ENCODE data around the gene PIWIL4.

PIWIL4 gene

GRCh38 chr11:94574193-94574961 is 7.2 kb downstream of the PIWIL4 start:
- Histone ChIP-seq H3K9me3 (ENCODE audit: control insufficient read depth, low read length) (no peaks in the 10 kb centered on the region), H3K36me3 (ENCODE audit: control insufficient read depth, insufficient read depth, low read length) (no peaks in the 10 kb centered on the region), H3K9ac (ENCODE audit: low read length) (no peak overlapping the region), H3K4me3 (ENCODE audit: low read length) (no peak overlapping the region), H3K4me1 (ENCODE audit: control insufficient read depth, insufficient read depth, low read length) (no peaks in the 10 kb centered on the region), H3K27me3 (ENCODE audit: control insufficient read depth, insufficient read depth, low read length) (no peaks in the 10 kb centered on the region)

- no peaks in the 10 kb centered on the region for H3K27me3 ChIP-seq (ENCODE audit: control insufficient read depth, insufficient read depth, low read length)
- no peak overlapping the region for H3K9ac ChIP-seq (ENCODE audit: low read length)
- no peaks in the 10 kb centered on the region for H3K36me3 ChIP-seq (ENCODE audit: control insufficient read depth, insufficient read depth, low read length)
- no peak overlapping the region for H3K4me3 ChIP-seq (ENCODE audit: low read length)
- no peaks in the 10 kb centered on the region for H3K9me3 ChIP-seq (ENCODE audit: control insufficient read depth, low read length)
- H3K4me1 ChIP-seq (ENCODE audit: control insufficient read depth, insufficient read depth, low read length): no peaks in the 10 kb centered on the region
Observed at GRCh38 chr11:94576306-94576705, 9.1 kb downstream of the PIWIL4 start.

GRCh38 chr11:94577841-94578240 is 10.7 kb downstream of the PIWIL4 start:
- H3K4me1 ChIP-seq (ENCODE audit: control insufficient read depth, insufficient read depth, low read length): no peaks in the 10 kb centered on the region
- H3K36me3 ChIP-seq (ENCODE audit: control insufficient read depth, insufficient read depth, low read length): no peaks in the 10 kb centered on the region
- no peak overlapping the region for H3K9ac ChIP-seq (ENCODE audit: low read length)
- H3K4me3 ChIP-seq (ENCODE audit: low read length): no peak overlapping the region
- no peaks in the 10 kb centered on the region for H3K27me3 ChIP-seq (ENCODE audit: control insufficient read depth, insufficient read depth, low read length)
- no peaks in the 10 kb centered on the region for H3K9me3 ChIP-seq (ENCODE audit: control insufficient read depth, low read length)

- Histone ChIP-seq H3K27me3 (ENCODE audit: control insufficient read depth, insufficient read depth, low read length) (no peaks in the 10 kb centered on the region), H3K9me3 (ENCODE audit: control insufficient read depth, low read length) (no peaks in the 10 kb centered on the region), H3K9ac (ENCODE audit: low read length) (no peak overlapping the region), H3K4me1 (ENCODE audit: control insufficient read depth, insufficient read depth, low read length) (no peaks in the 10 kb centered on the region), H3K36me3 (ENCODE audit: control insufficient read depth, insufficient read depth, low read length) (no peaks in the 10 kb centered on the region), H3K4me3 (ENCODE audit: low read length) (no peak overlapping the region)
Observed at GRCh38 chr11:94581926-94582325, 14.8 kb downstream of the PIWIL4 start.

GRCh38 chr11:94583213-94583865 is 16.2 kb downstream of the PIWIL4 start:
- Histone ChIP-seq H3K9ac (ENCODE audit: low read length) (no peak overlapping the region), H3K4me3 (ENCODE audit: low read length) (no peak overlapping the region), H3K4me1 (ENCODE audit: control insufficient read depth, insufficient read depth, low read length) (no peaks in the 10 kb centered on the region), H3K36me3 (ENCODE audit: control insufficient read depth, insufficient read depth, low read length) (no peaks in the 10 kb centered on the region), H3K9me3 (ENCODE audit: control insufficient read depth, low read length) (no peaks in the 10 kb centered on the region), H3K27me3 (ENCODE audit: control insufficient read depth, insufficient read depth, low read length) (no peaks in the 10 kb centered on the region)

- Histone ChIP-seq H3K36me3 (ENCODE audit: control insufficient read depth, insufficient read depth, low read length) (no peaks in the 10 kb centered on the region), H3K4me1 (ENCODE audit: control insufficient read depth, insufficient read depth, low read length) (no peaks in the 10 kb centered on the region)
Observed at GRCh38 chr11:94583866-94584500, 16.8 kb downstream of the PIWIL4 start.

GRCh38 chr11:94584978-94585377 is 17.8 kb downstream of the PIWIL4 start:
- Histone ChIP-seq H3K36me3 (ENCODE audit: control insufficient read depth, insufficient read depth, low read length) (no peaks in the 10 kb centered on the region), H3K9me3 (ENCODE audit: control insufficient read depth, low read length) (no peaks in the 10 kb centered on the region), H3K27me3 (ENCODE audit: control insufficient read depth, insufficient read depth, low read length) (no peaks in the 10 kb centered on the region), H3K4me1 (ENCODE audit: control insufficient read depth, insufficient read depth, low read length) (no peaks in the 10 kb centered on the region), H3K4me3 (ENCODE audit: low read length) (no peak overlapping the region), H3K9ac (ENCODE audit: low read length) (no peak overlapping the region)

More at GRCh38 chr11:94583866-94584500, 16.8 kb downstream of the PIWIL4 start:
- no peak overlapping the region for H3K4me3 ChIP-seq (ENCODE audit: low read length)
- no peak overlapping the region for H3K9ac ChIP-seq (ENCODE audit: low read length)
- no peaks in the 10 kb centered on the region for H3K27me3 ChIP-seq (ENCODE audit: control insufficient read depth, insufficient read depth, low read length)
- H3K9me3 ChIP-seq (ENCODE audit: control insufficient read depth, low read length): no peaks in the 10 kb centered on the region

- H3K9me3 ChIP-seq (ENCODE audit: control insufficient read depth, low read length): no peaks in the 10 kb centered on the region
- H3K4me1 ChIP-seq (ENCODE audit: control insufficient read depth, insufficient read depth, low read length): no peaks in the 10 kb centered on the region
- H3K4me3 ChIP-seq (ENCODE audit: low read length): no peak overlapping the region
- H3K9ac ChIP-seq (ENCODE audit: low read length): no peak overlapping the region
- H3K27me3 ChIP-seq (ENCODE audit: control insufficient read depth, insufficient read depth, low read length): no peaks in the 10 kb centered on the region
- no peaks in the 10 kb centered on the region for H3K36me3 ChIP-seq (ENCODE audit: control insufficient read depth, insufficient read depth, low read length)
Observed at GRCh38 chr11:94585399-94585798, 18.2 kb downstream of the PIWIL4 start.

GRCh38 chr11:94586546-94586945 is 19.4 kb downstream of the PIWIL4 start:
- Histone ChIP-seq H3K4me3 (ENCODE audit: low read length) (no peak overlapping the region), H3K36me3 (ENCODE audit: control insufficient read depth, insufficient read depth, low read length) (no peaks in the 10 kb centered on the region), H3K9me3 (ENCODE audit: control insufficient read depth, low read length) (no peaks in the 10 kb centered on the region), H3K27me3 (ENCODE audit: control insufficient read depth, insufficient read depth, low read length) (no peaks in the 10 kb centered on the region), H3K4me1 (ENCODE audit: control insufficient read depth, insufficient read depth, low read length) (no peaks in the 10 kb centered on the region), H3K9ac (ENCODE audit: low read length) (no peak overlapping the region)

GRCh38 chr11:94586978-94587377 is 19.8 kb downstream of the PIWIL4 start:
- no peak overlapping the region for H3K9ac ChIP-seq (ENCODE audit: low read length)
- H3K9me3 ChIP-seq (ENCODE audit: control insufficient read depth, low read length): no peaks in the 10 kb centered on the region
- no peak overlapping the region for H3K4me3 ChIP-seq (ENCODE audit: low read length)

GRCh38 chr11:94588366-94588942 is 21.3 kb downstream of the PIWIL4 start:
- Histone ChIP-seq H3K36me3 (ENCODE audit: control insufficient read depth, insufficient read depth, low read length) (no peaks in the 10 kb centered on the region), H3K9me3 (ENCODE audit: control insufficient read depth, low read length) (no peaks in the 10 kb centered on the region), H3K4me1 (ENCODE audit: control insufficient read depth, insufficient read depth, low read length) (no peaks in the 10 kb centered on the region), H3K4me3 (ENCODE audit: low read length) (no peak overlapping the region), H3K9ac (ENCODE audit: low read length) (no peak overlapping the region), H3K27me3 (ENCODE audit: control insufficient read depth, insufficient read depth, low read length) (no peaks in the 10 kb centered on the region)

More at GRCh38 chr11:94586978-94587377, 19.8 kb downstream of the PIWIL4 start:
- Histone ChIP-seq H3K36me3 (ENCODE audit: control insufficient read depth, insufficient read depth, low read length) (no peaks in the 10 kb centered on the region), H3K4me1 (ENCODE audit: control insufficient read depth, insufficient read depth, low read length) (no peaks in the 10 kb centered on the region), H3K27me3 (ENCODE audit: control insufficient read depth, insufficient read depth, low read length) (no peaks in the 10 kb centered on the region)

Measured in mucosa of stomach (tissue), 1 donor.